ENCODE data around the gene CDK5R1. TPM values are rescaled to one million over a fixed set of nuclear protein-coding genes. Genes with fewer than 3 reads are reported as not detected.

Gene CDK5R1
- polyA plus RNA-seq, 1 of the 3 experiments (the other 2 are of a cell fraction) = 1.4 TPM

- TF ChIP-seq ZBTB33 (IDR thresholded peaks at IDR 0.05; ENCODE audit: borderline replicate concordance, low read depth) (no peak), FOXJ3 (CRISPR knock-in tag; IDR thresholded peaks at IDR 0.05) (no peak), USF2 (IDR thresholded peaks at IDR 0.05; ENCODE audit: borderline replicate concordance, low read depth, low read length) (no peak), NRF1 (IDR thresholded peaks at IDR 0.05; ENCODE audit: low read depth, low read length) (no peak), ELF1 (IDR thresholded peaks at IDR 0.05) (no peak), REST (IDR thresholded peaks at IDR 0.05; ENCODE audit: low read depth, low read length) (no peak), TEAD4 (IDR thresholded peaks at IDR 0.05; ENCODE audit: borderline replicate concordance, insufficient read depth) (no peak), YY1 (IDR thresholded peaks at IDR 0.05; ENCODE audit: low read depth) (no peak)
These were observed 39.8 kb upstream of the CDK5R1 start (continued) for GRCh38 chr17:32446949-32447348.

- H3K4me3 ChIP-seq (ENCODE audit: low read depth in 2 of 2, low read length in 1 of 2) = no peak overlapping the region
- no peak for DNase-seq
- H3K4me2 ChIP-seq = no peak overlapping the region
- H3K27me3 ChIP-seq (ENCODE audit: insufficient read depth) = no peaks in the 10 kb centered on the region
- POLR2A ChIA-PET = no interaction called here
- CTCF ChIA-PET = interaction anchor here (2.3 to 4.4 kb wide), 2 partner anchors 12 to 13 kb away, joined by 21 to 30 read pairs; no protein-coding TSS in a partner anchor
- no peak overlapping the region for H3K9ac ChIP-seq
- H4K20me1 ChIP-seq (ENCODE audit: insufficient read depth) = peaks cover 61% of the 10 kb centered on the region
- peaks cover 66 to 78% of the 10 kb centered on the region in 2 experiments for H3K36me3 ChIP-seq (replicated peaks in 1 of 2; ENCODE audit: control insufficient read depth in 1 of 2, insufficient read depth in 2 of 2, low read length in 1 of 2)
- H3F3A ChIP-seq (replicated peaks; ENCODE audit: insufficient read depth) = peaks cover 7% of the 10 kb centered on the region
- H3K79me2 ChIP-seq (ENCODE audit: insufficient read depth) = peaks cover 100% of the 10 kb centered on the region
- no peak overlapping the region for H2AFZ ChIP-seq (ENCODE audit: low read depth)
- WGBS (ENCODE audit: low lambda C conversion rate) = 94% methylated on average over 5 of the region's 5 CpGs
- peaks cover 14% of the 10 kb centered on the region in 2 experiments; a peak in 3 of 4 replicates for H3K4me1 ChIP-seq (ENCODE audit: control insufficient read depth in 1 of 2, insufficient read depth in 2 of 2, low read depth in 1 of 2, low read length in 1 of 2)
- H3K27ac ChIP-seq (ENCODE audit: low read depth in 2 of 2, low read length in 1 of 2) = no peak overlapping the region
- H3K9me3 ChIP-seq = no peaks in the 10 kb centered on the region
- H3K9me2 ChIP-seq = no peaks in the 10 kb centered on the region
- TF ChIP-seq EP300 (IDR thresholded peaks at IDR 0.05; ENCODE audit: borderline replicate concordance in 1 of 2, low read depth in 1 of 2, low read length in 1 of 2) = no peak
- no peak for TF ChIP-seq YY1 (IDR thresholded peaks at IDR 0.05; ENCODE audit: low read depth)
- TF ChIP-seq SIN3A (IDR thresholded peaks at IDR 0.05; ENCODE audit: borderline replicate concordance, low read depth, low read length) = no peak
- no peak for TF ChIP-seq FOXM1 (IDR thresholded peaks at IDR 0.05; ENCODE audit: low read depth)
- no peak for TF ChIP-seq USF1 (IDR thresholded peaks at IDR 0.05; ENCODE audit: borderline replicate concordance, low read depth)
- no peak for TF ChIP-seq MXI1 (IDR thresholded peaks at IDR 0.05; ENCODE audit: low read depth, low read length)
- TF ChIP-seq GABPA (IDR thresholded peaks at IDR 0.05; ENCODE audit: low read depth) = no peak
- no peak for TF ChIP-seq REST (IDR thresholded peaks at IDR 0.05; ENCODE audit: low read depth, low read length)
- TF ChIP-seq MAX (IDR thresholded peaks at IDR 0.05; ENCODE audit: low read depth) = no peak
- TF ChIP-seq PBX3 (IDR thresholded peaks at IDR 0.05) = no peak
These were observed 36.8 kb upstream of the CDK5R1 start for GRCh38 chr17:32449963-32450362.

Measured in SK-N-SH (cell line).